Spleen (tissue), 7 donors: ENCODE results near the gene SGO2.

Experiments used
- POLR2A ChIP-seq, 3 donors: fragments of 450-650 bp; IDR thresholded peaks; one replicate each; pipeline ENCODE4 v1.5.1; 2017; ENCODE audit warnings: antibody characterized with exemption in 3 of 3, mild to moderate bottlenecking in 1 of 3
- TF ChIP-seq, protein P1 (sequence below), 11 experiments: fragments of 200-600 bp in 7 of 11; fragments of 450-650 bp in 4 of 11; sonication (generic) in 4 of 11; IDR thresholded peaks in 8 of 11; conservative IDR thresholded peaks in 3 of 11; 1 replicate in 7 of 11; 2 replicates in 4 of 11; pipeline versions ENCODE4 v1.4.0 to v1.8.0; 2016 to 2021; ENCODE audit warnings: antibody characterized with exemption in 11 of 11, inconsistent platforms in 4 of 11, mild to moderate bottlenecking in 1 of 11
- donor health status: DM: no; HTN: no; CAD: no; lungs with moderate emphysema.
- donor health status: DM: no; HTN: no; CAD: no.
- donor health status: DM: no; HTN: no; CAD: no.

DNA sequence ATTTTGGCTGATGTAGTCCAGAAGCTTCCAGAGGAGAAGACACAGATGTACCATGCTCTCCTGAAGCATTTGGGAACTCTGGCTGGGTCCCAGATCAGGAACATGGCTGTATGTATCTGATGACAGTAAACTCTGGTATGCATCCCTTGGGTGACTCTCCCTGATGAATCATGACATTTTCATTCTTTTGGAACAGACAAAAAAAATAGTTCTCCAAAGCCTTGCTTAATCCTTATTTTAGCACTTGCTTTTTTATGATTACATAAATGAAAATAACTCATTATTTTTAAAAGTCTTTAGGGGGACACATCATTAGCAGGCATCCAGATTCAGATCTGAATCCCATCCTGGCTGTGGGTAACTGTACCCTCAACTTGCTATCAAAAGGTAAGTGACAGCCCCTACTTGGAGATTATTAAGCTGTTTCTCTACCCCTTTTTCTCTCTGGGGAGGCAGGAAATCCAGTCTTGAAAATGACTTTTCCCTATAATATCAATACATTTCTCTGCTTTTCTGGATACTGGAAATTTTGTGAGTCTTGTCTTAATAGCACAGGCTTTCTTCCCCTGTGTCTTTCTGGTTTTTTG, 83.1 kb downstream of the SGO2 start:
- TF ChIP-seq POLR2A (IDR thresholded peaks at IDR 0.05), result no peak
- TF ChIP-seq, protein P1, sequence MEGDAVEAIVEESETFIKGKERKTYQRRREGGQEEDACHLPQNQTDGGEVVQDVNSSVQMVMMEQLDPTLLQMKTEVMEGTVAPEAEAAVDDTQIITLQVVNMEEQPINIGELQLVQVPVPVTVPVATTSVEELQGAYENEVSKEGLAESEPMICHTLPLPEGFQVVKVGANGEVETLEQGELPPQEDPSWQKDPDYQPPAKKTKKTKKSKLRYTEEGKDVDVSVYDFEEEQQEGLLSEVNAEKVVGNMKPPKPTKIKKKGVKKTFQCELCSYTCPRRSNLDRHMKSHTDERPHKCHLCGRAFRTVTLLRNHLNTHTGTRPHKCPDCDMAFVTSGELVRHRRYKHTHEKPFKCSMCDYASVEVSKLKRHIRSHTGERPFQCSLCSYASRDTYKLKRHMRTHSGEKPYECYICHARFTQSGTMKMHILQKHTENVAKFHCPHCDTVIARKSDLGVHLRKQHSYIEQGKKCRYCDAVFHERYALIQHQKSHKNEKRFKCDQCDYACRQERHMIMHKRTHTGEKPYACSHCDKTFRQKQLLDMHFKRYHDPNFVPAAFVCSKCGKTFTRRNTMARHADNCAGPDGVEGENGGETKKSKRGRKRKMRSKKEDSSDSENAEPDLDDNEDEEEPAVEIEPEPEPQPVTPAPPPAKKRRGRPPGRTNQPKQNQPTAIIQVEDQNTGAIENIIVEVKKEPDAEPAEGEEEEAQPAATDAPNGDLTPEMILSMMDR (IDR thresholded peaks at IDR 0.05 in 8 of 11, conservative IDR thresholded peaks at IDR 0.05 in 3 of 11), result no peak
